Endothelial cell of umbilical vein (primary cell): ENCODE measurements around the gene TCF7L2. TPM values are rescaled to one million over a fixed set of nuclear protein-coding genes. Genes with fewer than 3 reads are reported as not detected.

Experiments
- BruUV-seq: library from RNA; stranded (reverse); fragments of 400-500 nt; replicated peaks from 2 replicates; lab custom pipeline; 2021; lab: Mats Ljungman, UMichigan
- CTCF ChIA-PET: fragments of 300-600, 350-600 bp; sonication (Branson Sonifier 250); formaldehyde crosslinking; loops from one replicate; lab custom pipeline; 2021; ENCODE audit warnings: antibody characterized with exemption, inconsistent platforms; lab: Charles Lee
- POLR2A ChIA-PET: fragments of 300-600, 350-600 bp; sonication (Branson Sonifier 250); formaldehyde crosslinking; loops from one replicate; lab custom pipeline; 2021; ENCODE audit warnings: antibody characterized with exemption, inconsistent platforms; lab: Charles Lee
- DNase-seq: peaks from one replicate; pipeline ENCODE4 v3.0.0-alpha.2; 2011; ENCODE audit warnings: low read depth, low spot score
- FAIRE-seq: peaks from 2 replicates; lab custom pipeline; 2011; peaks lifted over from hg19 to GRCh38; lab: Jason Lieb, UNC
- H2AFZ ChIP-seq: 2 replicates; pipeline ENCODE4 v1.6.0; 2012; ENCODE audit warnings: low read depth, low read length, control low read depth, inconsistent platforms
- H3K27ac ChIP-seq: 2 replicates; pipeline ENCODE4 v1.5.1; 2011; ENCODE audit warnings: low read depth, mild to moderate bottlenecking, control low read depth, low read length, moderate library complexity; ENCODE audit not compliant: insufficient read depth
- H3K27me3 ChIP-seq, 2 experiments: 2 replicates each; pipeline versions ENCODE4 v1.6.0 to v1.6.1; 2011; ENCODE audit warnings: low read length in 2 of 2, mixed read lengths in 1 of 2; ENCODE audit not compliant: control insufficient read depth in 2 of 2, insufficient read depth in 2 of 2
- H3K36me3 ChIP-seq, 2 experiments: 2 replicates in 1 of 2; 3 replicates in 1 of 2; pipeline ENCODE4 v1.5.1; 2011; ENCODE audit warnings: low read length in 2 of 2, mild to moderate bottlenecking in 1 of 2, moderate library complexity in 1 of 2; ENCODE audit not compliant: control insufficient read depth in 2 of 2, insufficient read depth in 2 of 2; ENCODE audit errors: extremely low read depth in 1 of 2
- H3K4me1 ChIP-seq: 3 replicates; pipeline ENCODE4 v1.5.1; 2011; ENCODE audit warnings: mild to moderate bottlenecking, low read length; ENCODE audit not compliant: control insufficient read depth, insufficient read depth; ENCODE audit errors: extremely low read depth
- H3K4me2 ChIP-seq: 2 replicates; pipeline ENCODE4 v1.6.1; 2011; ENCODE audit warnings: low read length, control low read depth, mixed read lengths; ENCODE audit not compliant: insufficient read depth
- H3K4me3 ChIP-seq, 3 experiments: fragments of 200-600 bp in 1 of 3; sonication (generic), shearing (Covaris generic) in 1 of 3; replicated peaks in 1 of 3; 2 replicates each; pipeline ENCODE4 v1.5.1; 2011 to 2016; ENCODE audit warnings: control low read depth in 3 of 3, low read length in 3 of 3, mild to moderate bottlenecking in 2 of 3, inconsistent platforms in 1 of 3, low read depth in 1 of 3, moderate library complexity in 1 of 3; ENCODE audit not compliant: insufficient read depth in 1 of 3
- H3K79me2 ChIP-seq: 2 replicates; pipeline ENCODE4 v1.6.0; 2012; ENCODE audit warnings: low read length, inconsistent platforms; ENCODE audit not compliant: control insufficient read depth, insufficient read depth
- H3K9ac ChIP-seq: replicated peaks from 2 replicates; pipeline ENCODE3; 2011; ENCODE audit warnings: low read length, control low read depth; ENCODE audit not compliant: insufficient read depth; ENCODE audit errors: extremely low read depth
- H3K9me1 ChIP-seq: replicated peaks from 3 replicates; pipeline ENCODE4 v1.6.0; 2011; ENCODE audit warnings: mild to moderate bottlenecking, low read length; ENCODE audit not compliant: control insufficient read depth, insufficient read depth; ENCODE audit errors: extremely low read depth
- H3K9me3 ChIP-seq: replicated peaks from 2 replicates; pipeline ENCODE4 v1.5.1; 2012; ENCODE audit warnings: low read length, inconsistent platforms; ENCODE audit not compliant: control insufficient read depth, insufficient read depth
- H4K20me1 ChIP-seq: replicated peaks from 2 replicates; pipeline ENCODE3; 2011; ENCODE audit warnings: mild to moderate bottlenecking, low read length; ENCODE audit not compliant: control insufficient read depth, insufficient read depth; ENCODE audit errors: extremely low read depth
- EZH2 ChIP-seq: IDR thresholded peaks from 2 replicates; pipeline ENCODE4 v1.6.1; 2012; ENCODE audit warnings: borderline replicate concordance, low read depth, mild to moderate bottlenecking, moderate library complexity, low read length, inconsistent platforms; ENCODE audit not compliant: severe bottlenecking
- FOS ChIP-seq: IDR thresholded peaks from 2 replicates; pipeline ENCODE4 v1.6.1; 2011; ENCODE audit warnings: mild to moderate bottlenecking, low read length, moderate library complexity, borderline replicate concordance; ENCODE audit not compliant: insufficient read depth
- GATA2 ChIP-seq: IDR thresholded peaks from 2 replicates; pipeline ENCODE4 v1.7.0; 2011; ENCODE audit warnings: low read depth, mild to moderate bottlenecking, moderate library complexity, mixed read lengths, low read length; ENCODE audit not compliant: insufficient read length, insufficient read depth
- JUN ChIP-seq: IDR thresholded peaks from 2 replicates; pipeline ENCODE4 v1.6.1; 2011; ENCODE audit warnings: borderline replicate concordance, low read depth; ENCODE audit not compliant: insufficient read length, insufficient read depth
- POLR2A ChIP-seq: IDR thresholded peaks from 2 replicates; pipeline ENCODE4 v1.6.1; 2012; ENCODE audit warnings: low read depth, mild to moderate bottlenecking, control low read depth, low read length
- POLR2AphosphoS5 ChIP-seq: IDR thresholded peaks from 2 replicates; pipeline ENCODE4 v1.6.1; 2012; ENCODE audit warnings: low read depth, mild to moderate bottlenecking, control low read depth, low read length, moderate library complexity; ENCODE audit not compliant: insufficient read depth
- dilution Hi-C: fragments of 300-500 bp; cut with MboI; formaldehyde crosslinking; loops from one replicate; pipeline ENCODE4 v1.15.0; 2019; ENCODE audit warnings: low sequenced_read_pairs; ENCODE audit not compliant: extremely low pct_ligation_motif_present
- intact Hi-C: fragments of 100-400 bp; cut with micrococcal nuclease; formaldehyde crosslinking; loops from one replicate; pipeline ENCODE4 v1.10.0; 2022
- polyA plus RNA-seq, 4 experiments: library from polyadenylated mRNA; depleted of rRNA in 3 of 4; stranded (reverse) in 3 of 4; unstranded in 1 of 4; fragments of >200 nt; gene quantifications; 2 replicates each; pipeline versions ENCODE4 v1.2.1 to v1.2.3, GENCODE V29; 2011 to 2012; ENCODE audit warnings: missing spikeins in 1 of 4
- total RNA-seq: library from RNA; stranded (reverse); gene quantifications from 2 replicates; pipeline ENCODE4 v1.2.3, GENCODE V29; 2021
- TF ChIP-seq, protein P1 (sequence below), 2 donors: IDR thresholded peaks; 1 replicate in 1 of 2; 2 replicates in 1 of 2; pipeline ENCODE4 v1.5.1; 2011; ENCODE audit warnings: low read length in 2 of 2, mild to moderate bottlenecking in 2 of 2, moderate library complexity in 2 of 2, control low read depth in 1 of 2, inconsistent platforms in 1 of 2, low read depth in 1 of 2; ENCODE audit not compliant: insufficient read depth in 1 of 2; ENCODE audit errors: extremely low read depth in 1 of 2
- TF ChIP-seq, protein P2 (sequence below): IDR thresholded peaks from 2 replicates; pipeline ENCODE4 v1.6.1; 2011; ENCODE audit not compliant: insufficient read depth, insufficient read length

TCF7L2 gene
- total and polyA plus RNA-seq, 2 donors (not counting 3 experiments of a cell fraction or from before 2014, with no cell fraction given) = 9.9 to 21.8 TPM

DNA sequence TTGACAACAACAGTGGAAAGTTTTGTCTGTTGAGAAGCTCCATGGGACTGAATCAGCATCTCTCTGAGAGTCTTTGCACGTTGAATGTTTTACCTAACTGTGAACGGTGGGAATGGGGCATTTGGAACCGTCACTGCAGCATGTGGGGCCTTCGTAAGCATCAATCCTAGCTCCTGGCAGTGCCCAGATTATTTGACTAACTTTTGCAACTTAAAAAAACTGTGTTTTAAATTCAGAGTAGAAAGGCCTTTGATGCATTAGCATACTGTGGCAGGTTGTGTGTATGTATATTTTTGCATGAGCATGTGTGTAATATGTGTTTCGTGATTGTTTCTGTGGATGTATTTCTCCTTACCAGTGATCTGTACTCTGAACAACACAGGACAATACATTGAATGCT is 194.5 kb downstream of the TCF7L2 start:
- dilution Hi-C loops (no loop called here), intact Hi-C loops (no loop called here)
- H3K79me2 ChIP-seq = no peaks in the 10 kb centered on the region
- H3K9me3 ChIP-seq = no peaks in the 10 kb centered on the region
- FAIRE-seq (no peak), DNase-seq (no peak)
- TF ChIP-seq EZH2 (no peak), JUN (no peak), GATA2 (no peak), FOS (no peak), POLR2A (no peak), POLR2AphosphoS5 (no peak)
- TF ChIP-seq, protein P1, sequence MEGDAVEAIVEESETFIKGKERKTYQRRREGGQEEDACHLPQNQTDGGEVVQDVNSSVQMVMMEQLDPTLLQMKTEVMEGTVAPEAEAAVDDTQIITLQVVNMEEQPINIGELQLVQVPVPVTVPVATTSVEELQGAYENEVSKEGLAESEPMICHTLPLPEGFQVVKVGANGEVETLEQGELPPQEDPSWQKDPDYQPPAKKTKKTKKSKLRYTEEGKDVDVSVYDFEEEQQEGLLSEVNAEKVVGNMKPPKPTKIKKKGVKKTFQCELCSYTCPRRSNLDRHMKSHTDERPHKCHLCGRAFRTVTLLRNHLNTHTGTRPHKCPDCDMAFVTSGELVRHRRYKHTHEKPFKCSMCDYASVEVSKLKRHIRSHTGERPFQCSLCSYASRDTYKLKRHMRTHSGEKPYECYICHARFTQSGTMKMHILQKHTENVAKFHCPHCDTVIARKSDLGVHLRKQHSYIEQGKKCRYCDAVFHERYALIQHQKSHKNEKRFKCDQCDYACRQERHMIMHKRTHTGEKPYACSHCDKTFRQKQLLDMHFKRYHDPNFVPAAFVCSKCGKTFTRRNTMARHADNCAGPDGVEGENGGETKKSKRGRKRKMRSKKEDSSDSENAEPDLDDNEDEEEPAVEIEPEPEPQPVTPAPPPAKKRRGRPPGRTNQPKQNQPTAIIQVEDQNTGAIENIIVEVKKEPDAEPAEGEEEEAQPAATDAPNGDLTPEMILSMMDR (IDR thresholded peaks at IDR 0.05; ENCODE audit: extremely low read depth in 1 of 2, insufficient read depth in 1 of 2, low read depth in 1 of 2, low read length in 2 of 2) = no peak
- TF ChIP-seq, protein P2, sequence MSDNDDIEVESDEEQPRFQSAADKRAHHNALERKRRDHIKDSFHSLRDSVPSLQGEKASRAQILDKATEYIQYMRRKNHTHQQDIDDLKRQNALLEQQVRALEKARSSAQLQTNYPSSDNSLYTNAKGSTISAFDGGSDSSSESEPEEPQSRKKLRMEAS = no peak
- POLR2A ChIA-PET = no interaction called here
- H3K4me2 ChIP-seq = no peak overlapping the region
- BruUV-seq = no TSS peak
- H3K4me3 ChIP-seq = no peak overlapping the region
- no peaks in the 10 kb centered on the region for H3K27me3 ChIP-seq
- H3K9me1 ChIP-seq = no peaks in the 10 kb centered on the region
- H3K9ac ChIP-seq = no peak overlapping the region
- no peaks in the 10 kb centered on the region for H3K4me1 ChIP-seq
- H4K20me1 ChIP-seq = no peaks in the 10 kb centered on the region
- peaks cover 6 to 9% of the 10 kb centered on the region in 2 experiments for H3K36me3 ChIP-seq
- no peak overlapping the region for H3K27ac ChIP-seq
- H2AFZ ChIP-seq = no peak overlapping the region
- CTCF ChIA-PET = interaction anchor here (1.3 kb wide), 1 partner anchor 10 kb away, joined by 3 read pairs; no protein-coding TSS in a partner anchor
